GM21515 (cell line): ENCODE results near the gene TRIML2.
"Not testable (repeated sequence)": the region's sequence is repeated elsewhere in the genome, so short reads cannot be mapped to it uniquely, and the experiment has no call there.

Experiments used
- ATAC-seq: cut with Tn5 transposase; IDR thresholded peaks from one replicate; pipeline ENCODE4 v1.9.1; 2021; ENCODE audit not compliant: unreplicated experiment

TRIML2 gene

GRCh38 chr4:188107931-188108843 is 1.2 kb downstream of the TRIML2 start:
- ATAC-seq = no peak

- no peak for ATAC-seq
Measured at GRCh38 chr4:188106454-188106853, 2.9 kb downstream of the TRIML2 start.

GRCh38 chr4:188092824-188093223 is 16.6 kb downstream of the TRIML2 start:
- ATAC-seq = no peak

GRCh38 chr4:188086858-188087257 is 22.5 kb downstream of the TRIML2 start:
- no peak for ATAC-seq

- ATAC-seq = no peak
Measured at GRCh38 chr4:188082796-188083195, 26.6 kb downstream of the TRIML2 start.

- no peak for ATAC-seq
Measured at GRCh38 chr4:188078116-188078515, 31.3 kb downstream of the TRIML2 start.

- no peak for ATAC-seq
Measured at GRCh38 chr4:188076169-188076568, 33.2 kb downstream of the TRIML2 start.

- no peak for ATAC-seq
Measured at GRCh38 chr4:188061083-188061482, 48.3 kb downstream of the TRIML2 start.

GRCh38 chr4:188053302-188053701 is 56.1 kb downstream of the TRIML2 start:
- no peak for ATAC-seq

GRCh38 chr4:188046657-188047056 is 62.7 kb downstream of the TRIML2 start:
- no peak for ATAC-seq

- not testable (repeated sequence) for ATAC-seq
Measured at GRCh38 chr4:188045461-188045860, 63.9 kb downstream of the TRIML2 start.

GRCh38 chr4:188043154-188043553 is 66.2 kb downstream of the TRIML2 start:
- ATAC-seq = no peak

- ATAC-seq = no peak
Measured at GRCh38 chr4:188042191-188042590, 67.2 kb downstream of the TRIML2 start.

GRCh38 chr4:188041721-188042120 is 67.7 kb downstream of the TRIML2 start:
- no peak for ATAC-seq
